OCI-LY1 (cell line): ENCODE results near the gene BDH1.

Experiments
- H2AFZ ChIP-seq: fragments of 200-600 bp; sonication (generic), shearing (Covaris generic); 2 replicates; pipeline ENCODE4 v1.6.0; 2014; ENCODE audit warnings: antibody characterized with exemption, mild to moderate bottlenecking, low read length
- H3F3A ChIP-seq: fragments of 200-600 bp; sonication (generic), shearing (Covaris generic); 2 replicates; pipeline ENCODE4 v1.6.0; 2014; ENCODE audit warnings: mild to moderate bottlenecking, antibody characterized with exemption, low read length, moderate library complexity; ENCODE audit not compliant: insufficient read depth
- H3K27ac ChIP-seq: fragments of 200-600 bp; sonication (generic); 2 replicates; pipeline ENCODE4 v1.5.1; 2014; ENCODE audit warnings: low read length, mixed run types, mild to moderate bottlenecking, low read depth; ENCODE audit not compliant: poor library complexity, severe bottlenecking
- H3K27me3 ChIP-seq: fragments of 200-600 bp; sonication (generic); 2 replicates; pipeline ENCODE4 v1.6.0; 2014; ENCODE audit warnings: antibody characterized with exemption, mild to moderate bottlenecking, low read length, moderate library complexity; ENCODE audit not compliant: insufficient read depth
- H3K36me3 ChIP-seq: fragments of 200-600 bp; sonication (generic); 2 replicates; pipeline ENCODE4 v1.6.1; 2014; ENCODE audit warnings: mild to moderate bottlenecking, antibody characterized with exemption, low read length, moderate library complexity, mixed read lengths; ENCODE audit not compliant: insufficient read depth
- H3K4me1 ChIP-seq: fragments of 200-600 bp; sonication (generic); 2 replicates; pipeline ENCODE4 v1.5.1; 2014; ENCODE audit warnings: mild to moderate bottlenecking, low read length, moderate library complexity; ENCODE audit not compliant: insufficient read depth, severe bottlenecking
- H3K4me2 ChIP-seq: fragments of 200-600 bp; sonication (generic), shearing (Covaris generic); 2 replicates; pipeline ENCODE4 v1.6.1; 2014; ENCODE audit warnings: low read length
- H3K4me3 ChIP-seq: fragments of 200-600 bp; sonication (generic); 2 replicates; pipeline ENCODE4 v1.5.1; 2014; ENCODE audit warnings: low read length, low read depth, mild to moderate bottlenecking, mixed read lengths; ENCODE audit not compliant: poor library complexity, severe bottlenecking
- H3K79me2 ChIP-seq: fragments of 200-600 bp; shearing (Covaris generic); 2 replicates; pipeline ENCODE4 v1.6.1; 2016; ENCODE audit warnings: mixed run types, low read length, mixed read lengths; ENCODE audit not compliant: insufficient read depth
- H3K9ac ChIP-seq: fragments of 200-600 bp; sonication (generic), shearing (Covaris generic); 2 replicates; pipeline ENCODE4 v1.6.1; 2014; ENCODE audit warnings: mild to moderate bottlenecking, low read length, mixed read lengths
- H3K9me2 ChIP-seq: fragments of 200-600 bp; sonication (generic), shearing (Covaris generic); 2 replicates; pipeline ENCODE4 v1.6.1; 2014; ENCODE audit warnings: low read depth, mild to moderate bottlenecking, low read length, mixed read lengths
- H3K9me3 ChIP-seq: fragments of 200-600 bp; shearing (Covaris generic); 2 replicates; pipeline ENCODE4 v1.6.1; 2014; ENCODE audit warnings: low read length, mixed read lengths
- H4K20me1 ChIP-seq: fragments of 200-600 bp; sonication (generic), shearing (Covaris generic); 2 replicates; pipeline ENCODE4 v1.6.0; 2016; ENCODE audit warnings: mild to moderate bottlenecking, low read length; ENCODE audit not compliant: insufficient read depth
- EZH2 ChIP-seq: fragments of 200-600 bp; sonication (generic), shearing (Covaris generic); IDR thresholded peaks from 2 replicates; pipeline ENCODE4 v1.8.0; 2017; ENCODE audit warnings: borderline replicate concordance, mixed run types, mild to moderate bottlenecking, antibody characterized with exemption, low read length, moderate library complexity, mixed read lengths
- TF ChIP-seq, protein P1 (sequence below): fragments of 200-600 bp; sonication (generic), shearing (Covaris generic); IDR thresholded peaks from 2 replicates; pipeline ENCODE4 v1.5.1; 2017; ENCODE audit warnings: mild to moderate bottlenecking, antibody characterized with exemption, low read length, moderate library complexity, mixed read lengths

The BDH1 gene

DNA sequence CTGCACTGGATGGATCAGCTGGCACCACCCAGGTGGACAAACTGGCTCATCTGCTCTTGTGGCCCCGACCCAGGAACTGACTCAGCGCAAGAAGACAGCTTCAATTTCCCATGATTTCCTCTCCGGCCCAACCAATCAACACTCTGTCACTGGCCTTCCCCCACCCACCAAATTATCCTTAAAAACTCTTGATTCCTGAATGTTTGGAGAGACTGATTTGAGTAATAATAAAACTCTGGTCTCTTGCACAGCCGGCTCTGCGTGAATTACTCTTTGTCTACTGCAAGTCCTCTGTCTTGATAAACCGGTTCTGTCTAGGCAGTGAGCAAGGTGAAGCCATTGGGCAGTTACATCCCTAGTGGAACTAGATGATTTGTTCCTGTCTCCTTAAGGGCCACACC is 16.1 kb downstream of the BDH1 start:
- Histone ChIP-seq H3K27ac (no peak overlapping the region), H3K4me3 (no peak overlapping the region), H2AFZ (no peak overlapping the region)

DNA sequence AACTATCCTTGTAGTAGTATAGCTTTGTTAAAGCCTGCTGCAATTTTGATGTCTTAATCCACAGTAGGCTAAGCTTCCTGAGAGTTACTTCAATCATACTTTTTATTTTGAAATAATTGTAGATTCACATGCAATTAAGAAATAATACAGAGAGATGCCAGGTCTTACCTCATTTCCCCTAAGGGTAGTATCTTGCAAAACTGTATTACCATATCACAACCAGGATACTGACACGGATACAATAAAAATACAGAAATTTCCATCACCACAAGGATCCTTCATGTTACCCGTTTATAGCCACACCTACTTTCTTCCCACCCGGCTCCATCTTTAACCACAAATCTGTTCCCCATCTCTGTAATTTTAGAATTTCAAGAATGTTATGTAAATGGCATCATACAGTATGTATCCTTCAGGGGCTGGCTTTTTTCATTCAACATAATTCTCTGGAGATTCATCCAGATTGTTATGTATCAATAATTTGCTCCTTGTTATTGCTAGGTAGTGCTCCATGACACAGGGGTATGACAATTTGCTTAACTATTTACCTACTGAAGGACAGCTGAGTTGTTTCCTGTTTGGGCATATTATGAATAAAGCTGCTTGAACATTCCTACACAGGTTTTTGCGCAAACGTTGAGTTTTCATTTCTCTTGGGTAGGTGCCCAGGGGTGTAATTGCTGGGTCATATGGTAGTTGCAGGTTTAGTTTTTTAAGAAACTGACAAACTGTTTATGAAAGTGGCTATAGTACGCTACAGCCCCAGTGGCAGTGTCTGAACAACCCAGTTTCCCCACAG is 21.6 kb downstream of the BDH1 start:
- no peaks in the 10 kb centered on the region for H3K4me1 ChIP-seq
- no peak overlapping the region for H3K27ac ChIP-seq
- no peaks in the 10 kb centered on the region for H3K27me3 ChIP-seq
- H3K36me3 ChIP-seq, result peaks cover 62% of the 10 kb centered on the region
- H3K4me3 ChIP-seq, result no peak overlapping the region
- no peaks in the 10 kb centered on the region for H3K79me2 ChIP-seq
- H3F3A ChIP-seq, result no peaks in the 10 kb centered on the region
- H2AFZ ChIP-seq, result no peak overlapping the region
- H3K9me3 ChIP-seq, result no peaks in the 10 kb centered on the region
- no peak overlapping the region for H3K9ac ChIP-seq
- H3K4me2 ChIP-seq, result no peak overlapping the region
- no peaks in the 10 kb centered on the region for H4K20me1 ChIP-seq
- TF ChIP-seq, protein P1, sequence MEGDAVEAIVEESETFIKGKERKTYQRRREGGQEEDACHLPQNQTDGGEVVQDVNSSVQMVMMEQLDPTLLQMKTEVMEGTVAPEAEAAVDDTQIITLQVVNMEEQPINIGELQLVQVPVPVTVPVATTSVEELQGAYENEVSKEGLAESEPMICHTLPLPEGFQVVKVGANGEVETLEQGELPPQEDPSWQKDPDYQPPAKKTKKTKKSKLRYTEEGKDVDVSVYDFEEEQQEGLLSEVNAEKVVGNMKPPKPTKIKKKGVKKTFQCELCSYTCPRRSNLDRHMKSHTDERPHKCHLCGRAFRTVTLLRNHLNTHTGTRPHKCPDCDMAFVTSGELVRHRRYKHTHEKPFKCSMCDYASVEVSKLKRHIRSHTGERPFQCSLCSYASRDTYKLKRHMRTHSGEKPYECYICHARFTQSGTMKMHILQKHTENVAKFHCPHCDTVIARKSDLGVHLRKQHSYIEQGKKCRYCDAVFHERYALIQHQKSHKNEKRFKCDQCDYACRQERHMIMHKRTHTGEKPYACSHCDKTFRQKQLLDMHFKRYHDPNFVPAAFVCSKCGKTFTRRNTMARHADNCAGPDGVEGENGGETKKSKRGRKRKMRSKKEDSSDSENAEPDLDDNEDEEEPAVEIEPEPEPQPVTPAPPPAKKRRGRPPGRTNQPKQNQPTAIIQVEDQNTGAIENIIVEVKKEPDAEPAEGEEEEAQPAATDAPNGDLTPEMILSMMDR, result no peak
- no peak for TF ChIP-seq EZH2
- no peaks in the 10 kb centered on the region for H3K9me2 ChIP-seq

More for the DNA sequence above, 16.1 kb downstream of the BDH1 start:
- no peaks in the 10 kb centered on the region for H3K9me3 ChIP-seq
- H3K4me1 ChIP-seq, result no peaks in the 10 kb centered on the region
- no peaks in the 10 kb centered on the region for H3K9me2 ChIP-seq
- H3K4me2 ChIP-seq, result no peak overlapping the region
- H3F3A ChIP-seq, result no peaks in the 10 kb centered on the region
- H3K36me3 ChIP-seq, result peaks cover 59% of the 10 kb centered on the region
- no peaks in the 10 kb centered on the region for H3K27me3 ChIP-seq
- H3K79me2 ChIP-seq, result no peaks in the 10 kb centered on the region
- no peaks in the 10 kb centered on the region for H4K20me1 ChIP-seq
- TF ChIP-seq, protein P1, result no peak
- TF ChIP-seq EZH2, result no peak
- H3K9ac ChIP-seq, result no peak overlapping the region

DNA sequence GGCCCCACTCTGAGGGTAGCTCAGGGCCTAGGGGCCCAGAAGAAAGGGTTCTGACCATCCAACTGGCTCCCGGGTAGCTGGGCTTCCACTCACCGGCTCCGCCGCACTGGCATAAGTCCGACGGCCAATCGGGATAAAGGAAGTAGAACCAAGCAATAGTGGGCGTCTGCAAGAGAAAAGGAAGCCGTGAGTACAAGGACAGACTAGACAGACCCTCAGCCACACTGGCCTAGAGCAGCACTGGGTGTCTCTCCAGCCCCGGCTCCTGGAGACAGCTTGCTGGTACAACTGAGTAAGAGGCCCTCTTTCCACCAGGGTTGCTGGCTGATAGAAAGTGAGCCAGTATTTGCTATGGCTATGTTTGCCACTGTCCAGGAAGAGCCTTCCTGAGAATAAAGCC is 22.4 kb downstream of the BDH1 start:
- TF ChIP-seq, protein P1, result no peak
- TF ChIP-seq EZH2, result no peak
- H3K27me3 ChIP-seq, result no peaks in the 10 kb centered on the region
- H2AFZ ChIP-seq, result no peak overlapping the region
- peaks cover 62% of the 10 kb centered on the region for H3K36me3 ChIP-seq
- H3K27ac ChIP-seq, result no peak overlapping the region
- H3K79me2 ChIP-seq, result no peaks in the 10 kb centered on the region
- H3F3A ChIP-seq, result no peaks in the 10 kb centered on the region
- no peaks in the 10 kb centered on the region for H3K9me2 ChIP-seq
- no peak overlapping the region for H3K4me3 ChIP-seq
- no peaks in the 10 kb centered on the region for H3K9me3 ChIP-seq
- no peak overlapping the region for H3K4me2 ChIP-seq
- H3K9ac ChIP-seq, result no peak overlapping the region
- H3K4me1 ChIP-seq, result no peaks in the 10 kb centered on the region
- H4K20me1 ChIP-seq, result no peaks in the 10 kb centered on the region
